ENCODE data around the gene TXN2. TPM values are rescaled to one million over a fixed set of nuclear protein-coding genes. Genes with fewer than 3 reads are reported as not detected.
A peak's percentile ranks its signal among the peaks of the same experiment; 100 is the strongest.

Gene TXN2, protein sequence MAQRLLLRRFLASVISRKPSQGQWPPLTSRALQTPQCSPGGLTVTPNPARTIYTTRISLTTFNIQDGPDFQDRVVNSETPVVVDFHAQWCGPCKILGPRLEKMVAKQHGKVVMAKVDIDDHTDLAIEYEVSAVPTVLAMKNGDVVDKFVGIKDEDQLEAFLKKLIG
- total RNA-seq (10 to 100 TPM; 35.5 to 69.9 (median 37.7) TPM), polyA plus RNA-seq (100 to 1,000 TPM; 135 to 154 TPM), total RNA-seq (18.0 reads per million, percentile 48 among the genes with 10 or more reads in this experiment)

GRCh38 chr22:36481393-36482168, at the start of gene TXN2:
TSS of gene TXN2 (minus strand) at chr22:36481640. CDS start at chr22:36480837, 803 bp downstream.
- intact Hi-C loops (cut with micrococcal nuclease): loop anchor here (1.0 to 10.0 kb wide), 12 partner anchors 26 to 1126 kb away; partner anchors contain the start of genes APOL2 (in 2 of the 2), APOL3 (in 2 of the 2), EIF3D (in 2 of the 2) and FOXRED2 (in 2 of the 2)
- Mint-ChIP-seq H3K4me1 (peaks cover 15 to 30% (median 18%) of the 10 kb centered on the region in 7 donors), H3K9me3 (peaks cover 0 to 5% (median 0%) of the 10 kb centered on the region in 11 donors), H3K27me3 (peaks cover 0 to 2% (median 0%) of the 10 kb centered on the region in 5 donors), H3K27ac (peak within 1 kb of the TSS; percentile 78 to 99 (median 95)), H3K4me3 (peak within 1 kb of the TSS; percentile 90 to 100 (median 96)), H3K36me3 (peaks cover 3 to 11% (median 4%) of the 10 kb centered on the region in 5 donors)
- ATAC-seq (peak; percentile 90), DNase-seq (peak; percentile 91 to 99 (median 98))
- ChIA-PET CTCF (interaction anchor here (0.8 kb wide), 1 partner anchor 183 kb away, joined by 3 read pairs; no protein-coding TSS in a partner anchor), POLR2A (interaction anchor here (0.6 to 3.1 kb wide), 14 partner anchors 9 to 1701 kb away, joined by 3 to 16 read pairs (median 5); partner anchors contain the start of genes EIF3D and FOXRED2)
- peak within 1 kb of the TSS; percentile 55 for H3K4me3 ChIP-seq (ENCODE audit: low read length)
- no peaks in the 10 kb centered on the region for H3K9me3 ChIP-seq (ENCODE audit: control insufficient read depth in 2 of 3, low read length in 3 of 3)
- peaks cover 8 to 15% of the 10 kb centered on the region in 2 donors for H3K4me1 ChIP-seq (ENCODE audit: control insufficient read depth in 2 of 2, insufficient read depth in 2 of 2, low read length in 2 of 2)
- no peaks in the 10 kb centered on the region for H3K27me3 ChIP-seq (ENCODE audit: control insufficient read depth in 2 of 2, insufficient read depth in 2 of 2, low read length in 2 of 2)
- H3K36me3 ChIP-seq (ENCODE audit: control insufficient read depth in 2 of 3, insufficient read depth in 3 of 3, low read length in 3 of 3): peaks cover 3 to 13% (median 5%) of the 10 kb centered on the region in 3 experiments
- peak within 1 kb of the TSS; percentile 96 for H3K27ac ChIP-seq (ENCODE audit: low read depth, low read length)

GRCh38 chr22:36528795-36529751, 47.6 kb upstream of the TXN2 start, which contains the start of gene EIF3D:
TSS of gene EIF3D (minus strand) at chr22:36529166. CDS start at chr22:36526121, 3,045 bp downstream.
- Histone ChIP-seq H3K27me3 (ENCODE audit: control insufficient read depth in 2 of 2, insufficient read depth in 2 of 2, low read length in 2 of 2) (no peaks in the 10 kb centered on the region), H3K4me3 (ENCODE audit: low read length) (peak within 1 kb of the TSS; percentile 84), H3K27ac (ENCODE audit: low read depth, low read length) (peak within 1 kb of the TSS; percentile 92), H3K9me3 (ENCODE audit: control insufficient read depth in 2 of 3, low read length in 3 of 3) (no peaks in the 10 kb centered on the region), H3K36me3 (ENCODE audit: control insufficient read depth in 2 of 3, insufficient read depth in 3 of 3, low read length in 3 of 3) (peaks cover 9 to 29% (median 14%) of the 10 kb centered on the region in 3 experiments), H3K4me1 (ENCODE audit: control insufficient read depth in 2 of 2, insufficient read depth in 2 of 2, low read length in 2 of 2) (peaks cover 4 to 12% of the 10 kb centered on the region in 2 donors)
- POLR2A ChIA-PET: interaction anchor here (0.7 to 3.3 kb wide), 12 partner anchors 13 to 1219 kb away, joined by 3 to 22 read pairs (median 4); partner anchors contain the start of genes FOXRED2, IFT27 and TXN2
- ATAC-seq (peak; percentile 94), DNase-seq (peak; percentile 93 to 100 (median 99))
- Mint-ChIP-seq H3K27me3 (peaks cover 0 to 4% (median 0%) of the 10 kb centered on the region in 5 donors), H3K4me1 (peaks cover 11 to 23% (median 21%) of the 10 kb centered on the region in 7 donors), H3K27ac (peak within 1 kb of the TSS; percentile 94 to 99 (median 98)), H3K4me3 (peak within 1 kb of the TSS; percentile 78 to 98 (median 96)), H3K36me3 (peaks cover 10 to 20% (median 18%) of the 10 kb centered on the region in 5 donors), H3K9me3 (peaks cover 0 to 4% (median 0%) of the 10 kb centered on the region in 11 donors)
- CTCF ChIA-PET: interaction anchor here (0.7 kb wide), 1 partner anchor 249 kb away, joined by 9 read pairs; no protein-coding TSS in a partner anchor
- intact Hi-C loops (cut with micrococcal nuclease): loop anchor here (1.0 to 10.0 kb wide), 15 partner anchors 18 to 1228 kb away; partner anchors contain the start of genes FOXRED2 (in 2 of the 2), IFT27 (in 2 of the 2), KCTD17 (in 2 of the 2) and TXN2 (in 2 of the 2)

GRCh38 chr22:36528341-36528740, 46.9 kb upstream of the TXN2 start:
- Histone ChIP-seq H3K4me3 (ENCODE audit: low read length) (peak overlapping the region; percentile 81), H3K4me1 (ENCODE audit: control insufficient read depth in 2 of 2, insufficient read depth in 2 of 2, low read length in 2 of 2) (peaks cover 4 to 12% of the 10 kb centered on the region in 2 donors), H3K9me3 (ENCODE audit: control insufficient read depth in 2 of 3, low read length in 3 of 3) (no peaks in the 10 kb centered on the region), H3K36me3 (ENCODE audit: control insufficient read depth in 2 of 3, insufficient read depth in 3 of 3, low read length in 3 of 3) (peaks cover 11 to 36% (median 22%) of the 10 kb centered on the region in 3 experiments), H3K27ac (ENCODE audit: low read depth, low read length) (peak overlapping the region; percentile 88), H3K27me3 (ENCODE audit: control insufficient read depth in 2 of 2, insufficient read depth in 2 of 2, low read length in 2 of 2) (no peaks in the 10 kb centered on the region)
- ChIA-PET POLR2A (interaction anchor here (1.1 to 3.3 kb wide), 6 partner anchors 17 to 367 kb away, joined by 3 to 22 read pairs (median 7); partner anchors contain the start of genes FOXRED2, IFT27 and TXN2), CTCF (interaction anchor here (0.6 to 0.7 kb wide), 2 partner anchors 40 to 867 kb away, joined by 3 to 5 read pairs; no protein-coding TSS in a partner anchor)
- H3K27me3 Mint-ChIP-seq: peaks cover 0 to 4% (median 0%) of the 10 kb centered on the region in 5 donors
- H3K27ac Mint-ChIP-seq: peak overlapping the region; percentile 94 to 99 (median 98)
- no peak for ATAC-seq
- intact Hi-C loops (cut with micrococcal nuclease): loop anchor here (2.0 to 10.0 kb wide), 6 partner anchors 140 to 1228 kb away; partner anchors contain the start of genes GGA1 (in 1 of the 2) and MFNG (in 1 of the 2)
- peaks cover 0 to 4% (median 0%) of the 10 kb centered on the region in 11 donors for H3K9me3 Mint-ChIP-seq
- DNase-seq: peak in 1 of 9 donors; percentile 27
- H3K36me3 Mint-ChIP-seq: peaks cover 13 to 27% (median 24%) of the 10 kb centered on the region in 5 donors
- H3K4me3 Mint-ChIP-seq: peak overlapping the region; percentile 78 to 98 (median 96)
- peaks cover 10 to 23% (median 21%) of the 10 kb centered on the region in 7 donors for H3K4me1 Mint-ChIP-seq

GRCh38 chr22:36522662-36523061, 41.2 kb upstream of the TXN2 start:
- Mint-ChIP-seq H3K4me3 (no peak overlapping the region), H3K9me3 (peaks cover 0 to 3% (median 0%) of the 10 kb centered on the region in 11 donors), H3K27ac (no peak overlapping the region), H3K4me1 (peaks cover 2 to 19% (median 16%) of the 10 kb centered on the region in 7 donors), H3K27me3 (no peaks in the 10 kb centered on the region), H3K36me3 (peaks cover 10 to 62% (median 41%) of the 10 kb centered on the region in 5 donors)
- ATAC-seq (no peak), DNase-seq (no peak)
- ChIA-PET CTCF (interaction anchor here (0.6 to 1.0 kb wide), 2 partner anchors 9 to 37 kb away, joined by 3 read pairs; no protein-coding TSS in a partner anchor), POLR2A (no interaction called here)
- Histone ChIP-seq H3K27ac (ENCODE audit: low read depth, low read length) (no peak overlapping the region), H3K9me3 (ENCODE audit: control insufficient read depth in 2 of 3, low read length in 3 of 3) (no peaks in the 10 kb centered on the region), H3K27me3 (ENCODE audit: control insufficient read depth in 2 of 2, insufficient read depth in 2 of 2, low read length in 2 of 2) (no peaks in the 10 kb centered on the region), H3K4me1 (ENCODE audit: control insufficient read depth in 2 of 2, insufficient read depth in 2 of 2, low read length in 2 of 2) (peaks cover under 1% of the 10 kb centered on the region in 2 donors), H3K4me3 (ENCODE audit: low read length) (no peak overlapping the region), H3K36me3 (ENCODE audit: control insufficient read depth in 2 of 3, insufficient read depth in 3 of 3, low read length in 3 of 3) (peaks cover 33 to 93% (median 50%) of the 10 kb centered on the region in 3 experiments)
- intact Hi-C loops (cut with micrococcal nuclease): loop anchor here in 1 of 2 donors (10.0 kb wide), 1 partner anchor 962 kb away; the partner anchor contains the start of gene MFNG

- intact Hi-C loops (cut with micrococcal nuclease): loop anchor here in 1 of 2 donors (10.0 kb wide), 1 partner anchor 964 kb away; the partner anchor contains the start of gene MFNG
- H3K4me1 ChIP-seq (ENCODE audit: control insufficient read depth in 2 of 2, insufficient read depth in 2 of 2, low read length in 2 of 2): no peaks in the 10 kb centered on the region
- ATAC-seq (no peak), DNase-seq (no peak)
- no peaks in the 10 kb centered on the region for H3K9me3 ChIP-seq (ENCODE audit: control insufficient read depth in 2 of 3, low read length in 3 of 3)
- POLR2A ChIA-PET: interaction anchor here (0.6 kb wide), 1 partner anchor 141 kb away, joined by 3 read pairs; no protein-coding TSS in a partner anchor
- H3K36me3 ChIP-seq (ENCODE audit: control insufficient read depth in 2 of 3, insufficient read depth in 3 of 3, low read length in 3 of 3): peaks cover 47 to 100% (median 62%) of the 10 kb centered on the region in 3 experiments
- peaks cover 0 to 3% (median 0%) of the 10 kb centered on the region in 11 donors for H3K9me3 Mint-ChIP-seq
- H3K27me3 ChIP-seq (ENCODE audit: control insufficient read depth in 2 of 2, insufficient read depth in 2 of 2, low read length in 2 of 2): no peaks in the 10 kb centered on the region
- H3K27me3 Mint-ChIP-seq: no peaks in the 10 kb centered on the region
- H3K4me3 ChIP-seq (ENCODE audit: low read length): no peak overlapping the region
- no peak overlapping the region for H3K4me3 Mint-ChIP-seq
- CTCF ChIA-PET: interaction anchor here (1.5 kb wide), 1 partner anchor 10 kb away, joined by 3 read pairs; no protein-coding TSS in a partner anchor
- peaks cover 0 to 9% (median under 1%) of the 10 kb centered on the region in 7 donors for H3K4me1 Mint-ChIP-seq
- H3K36me3 Mint-ChIP-seq: peaks cover 18 to 71% (median 47%) of the 10 kb centered on the region in 5 donors
- no peak overlapping the region for H3K27ac ChIP-seq (ENCODE audit: low read depth, low read length)
- no peak overlapping the region for H3K27ac Mint-ChIP-seq
These were observed 39.0 kb upstream of the TXN2 start for GRCh38 chr22:36520423-36520822.

Measured in naive thymus-derived CD4-positive, alpha-beta T cell (primary cell).